Endothelial cell of umbilical vein (primary cell): Measurements from ENCODE around the gene SCN5A.

Experiments used
- MYC ChIP-seq: IDR thresholded peaks from one replicate; pipeline ENCODE4 v1.6.1; 2011; ENCODE audit warnings: mild to moderate bottlenecking, low read depth, low read length
- POLR2AphosphoS5 ChIP-seq: IDR thresholded peaks from 2 replicates; pipeline ENCODE4 v1.6.1; 2012; ENCODE audit warnings: low read depth, mild to moderate bottlenecking, control low read depth, low read length, moderate library complexity; ENCODE audit not compliant: insufficient read depth
- TF ChIP-seq, protein P1 (sequence below), 2 donors: IDR thresholded peaks; 1 replicate in 1 of 2; 2 replicates in 1 of 2; pipeline ENCODE4 v1.5.1; 2011; ENCODE audit warnings: low read length in 2 of 2, mild to moderate bottlenecking in 2 of 2, moderate library complexity in 2 of 2, control low read depth in 1 of 2, inconsistent platforms in 1 of 2, low read depth in 1 of 2; ENCODE audit not compliant: insufficient read depth in 1 of 2; ENCODE audit errors: extremely low read depth in 1 of 2

DNA sequence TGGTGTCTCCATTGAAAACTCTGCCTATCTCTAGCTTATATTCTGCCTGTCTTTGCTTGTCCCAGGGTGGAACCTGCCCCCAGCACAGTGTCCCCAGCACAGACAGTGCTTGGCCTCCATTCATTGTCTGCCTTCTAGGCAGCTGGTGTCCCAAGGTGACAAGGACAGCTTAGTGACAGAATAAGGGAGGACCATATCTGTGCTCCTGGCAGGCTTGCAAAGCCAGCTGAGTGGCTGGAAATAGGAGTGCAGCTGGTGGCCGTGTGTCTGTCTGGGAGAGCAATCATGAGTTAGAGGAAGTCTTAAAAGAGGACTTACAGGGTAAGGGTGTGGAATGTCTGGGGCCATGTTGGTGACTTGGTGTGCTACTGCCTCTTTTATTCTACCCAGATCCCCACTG, 33.4 kb downstream of the SCN5A start:
- TF ChIP-seq, protein P1, sequence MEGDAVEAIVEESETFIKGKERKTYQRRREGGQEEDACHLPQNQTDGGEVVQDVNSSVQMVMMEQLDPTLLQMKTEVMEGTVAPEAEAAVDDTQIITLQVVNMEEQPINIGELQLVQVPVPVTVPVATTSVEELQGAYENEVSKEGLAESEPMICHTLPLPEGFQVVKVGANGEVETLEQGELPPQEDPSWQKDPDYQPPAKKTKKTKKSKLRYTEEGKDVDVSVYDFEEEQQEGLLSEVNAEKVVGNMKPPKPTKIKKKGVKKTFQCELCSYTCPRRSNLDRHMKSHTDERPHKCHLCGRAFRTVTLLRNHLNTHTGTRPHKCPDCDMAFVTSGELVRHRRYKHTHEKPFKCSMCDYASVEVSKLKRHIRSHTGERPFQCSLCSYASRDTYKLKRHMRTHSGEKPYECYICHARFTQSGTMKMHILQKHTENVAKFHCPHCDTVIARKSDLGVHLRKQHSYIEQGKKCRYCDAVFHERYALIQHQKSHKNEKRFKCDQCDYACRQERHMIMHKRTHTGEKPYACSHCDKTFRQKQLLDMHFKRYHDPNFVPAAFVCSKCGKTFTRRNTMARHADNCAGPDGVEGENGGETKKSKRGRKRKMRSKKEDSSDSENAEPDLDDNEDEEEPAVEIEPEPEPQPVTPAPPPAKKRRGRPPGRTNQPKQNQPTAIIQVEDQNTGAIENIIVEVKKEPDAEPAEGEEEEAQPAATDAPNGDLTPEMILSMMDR (IDR thresholded peaks at IDR 0.05; ENCODE audit: extremely low read depth in 1 of 2, insufficient read depth in 1 of 2, low read depth in 1 of 2, low read length in 2 of 2) = no peak
- TF ChIP-seq POLR2AphosphoS5 = no peak
- no peak for TF ChIP-seq MYC
